Measurements from ENCODE around the gene RLN1.
"Not testable (repeated sequence)": the region's sequence is repeated elsewhere in the genome, so short reads cannot be mapped to it uniquely, and the experiment has no call there.

The RLN1 gene, protein sequence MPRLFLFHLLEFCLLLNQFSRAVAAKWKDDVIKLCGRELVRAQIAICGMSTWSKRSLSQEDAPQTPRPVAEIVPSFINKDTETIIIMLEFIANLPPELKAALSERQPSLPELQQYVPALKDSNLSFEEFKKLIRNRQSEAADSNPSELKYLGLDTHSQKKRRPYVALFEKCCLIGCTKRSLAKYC

DNA sequence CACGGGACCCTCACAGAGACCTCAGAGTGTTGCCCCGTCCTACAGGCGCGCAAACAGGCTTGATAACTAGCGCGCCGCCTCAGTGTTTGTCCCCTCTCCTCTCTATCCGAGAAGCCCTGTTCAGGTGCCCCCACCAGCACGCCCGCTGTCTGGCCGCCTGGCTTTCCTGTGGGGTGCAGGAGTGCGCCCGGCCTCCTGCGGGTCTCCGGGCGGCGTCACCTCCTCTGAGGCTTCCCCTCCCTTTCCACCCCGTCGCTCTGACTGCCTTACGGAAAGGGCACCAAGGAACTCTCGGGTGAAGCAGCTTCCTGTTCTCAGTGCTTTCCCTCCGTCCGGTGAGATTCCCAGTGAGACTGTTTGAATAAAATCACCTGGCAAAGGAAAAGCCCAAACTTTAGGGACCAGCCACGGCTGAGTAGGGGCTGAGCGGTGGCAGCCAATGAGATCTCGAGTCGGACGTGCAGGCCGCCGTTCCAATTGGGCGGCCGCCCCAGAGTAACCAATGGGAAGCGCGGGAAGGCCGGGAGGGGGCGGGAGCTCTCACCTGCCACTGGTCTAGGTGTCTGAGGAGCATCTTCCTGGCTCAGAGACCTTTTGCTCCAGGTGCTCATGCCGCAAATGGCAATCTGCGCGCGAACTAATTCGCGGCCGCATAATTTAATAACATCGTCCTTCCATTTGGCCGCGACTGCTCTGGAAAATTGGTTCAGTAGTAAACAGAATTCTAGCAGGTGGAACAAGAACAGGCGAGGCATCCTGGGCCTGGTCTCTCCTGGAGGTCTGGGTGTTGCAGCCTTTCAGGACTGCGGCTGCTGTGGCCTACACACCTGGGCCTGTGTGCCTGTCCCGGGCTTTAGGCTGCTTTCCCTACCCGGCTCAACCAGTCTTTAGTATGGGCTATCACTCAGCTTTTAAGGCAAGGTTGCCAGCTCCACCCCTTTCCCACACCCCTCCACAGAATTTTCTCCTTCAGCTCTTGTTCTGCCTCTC, at the start of gene RLN1:
Gene RLN1 (minus strand): TSS at position 885 of the 990 bp plus-strand sequence. CDS start 130 bp downstream, at position 755.
- not testable (repeated sequence) for DNase-seq (ENCODE audit: low spot score)

DNA sequence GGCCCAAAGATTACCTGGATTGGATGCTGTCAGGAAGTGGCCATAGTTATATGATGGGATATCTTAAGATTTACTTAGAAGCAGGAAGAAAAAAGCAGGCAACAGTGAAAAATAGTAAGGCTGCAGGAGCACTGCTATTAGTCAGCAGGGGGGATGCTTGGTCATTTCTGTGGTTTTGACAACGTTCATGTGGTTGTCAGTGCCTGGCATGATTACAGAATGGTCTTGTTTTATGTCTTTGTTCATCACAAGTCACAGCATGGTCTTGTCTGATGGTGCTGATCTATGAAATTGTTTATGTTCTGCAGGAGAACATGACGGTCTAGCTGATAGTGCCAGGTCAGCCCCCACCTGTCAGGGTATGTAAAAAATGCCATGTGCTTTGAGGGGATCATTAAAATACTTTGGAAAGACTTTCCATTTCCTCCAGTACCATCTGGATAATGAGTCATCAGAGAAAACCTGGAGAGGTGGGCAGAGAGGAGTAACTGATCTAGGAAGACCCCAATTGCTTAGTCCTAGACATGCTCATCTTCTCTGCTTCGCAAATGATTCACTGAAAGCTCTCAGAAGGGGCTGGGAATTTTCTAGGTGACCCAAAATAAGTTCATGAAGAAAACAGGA, 49.5 kb upstream of the RLN1 start:
- DNase-seq (ENCODE audit: low spot score): no peak

DNA sequence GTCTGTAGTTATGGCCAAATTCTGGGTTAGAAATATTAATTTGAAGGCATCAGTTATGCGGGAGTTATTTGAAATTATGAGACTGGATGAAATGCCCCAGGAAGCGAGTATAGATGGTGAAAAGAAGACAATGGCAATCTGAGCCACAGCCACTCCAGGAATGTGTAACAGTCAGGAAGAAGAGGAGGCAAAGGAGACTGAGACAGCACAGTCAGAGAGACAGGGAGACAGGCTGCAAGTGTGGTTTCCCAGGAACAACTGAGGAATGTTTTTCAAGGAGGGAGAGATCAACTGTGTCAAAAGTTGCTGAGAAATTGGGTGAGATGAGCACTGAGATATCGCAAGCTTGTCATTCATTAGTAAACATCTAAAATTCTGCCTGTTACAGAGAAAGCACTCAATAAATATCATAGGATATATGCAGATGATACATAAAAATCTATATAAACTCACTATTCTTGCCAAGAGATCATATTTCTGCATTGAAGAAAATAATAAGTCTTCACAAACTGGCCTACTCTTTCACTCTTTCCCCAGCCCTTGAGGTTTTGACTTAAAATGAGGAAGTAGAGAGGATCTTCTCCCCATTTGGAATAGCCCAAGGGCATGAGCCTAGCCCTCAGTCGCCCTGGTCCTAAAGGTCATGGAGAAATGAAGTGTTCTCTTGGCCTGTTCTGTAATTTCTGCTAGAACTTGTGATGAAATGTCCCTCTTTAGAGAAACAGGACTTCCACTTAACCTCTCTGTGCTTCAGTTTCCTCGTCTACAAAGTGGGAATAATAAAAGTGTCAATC, 48.5 kb upstream of the RLN1 start:
- no peak for DNase-seq (ENCODE audit: low spot score)

DNA sequence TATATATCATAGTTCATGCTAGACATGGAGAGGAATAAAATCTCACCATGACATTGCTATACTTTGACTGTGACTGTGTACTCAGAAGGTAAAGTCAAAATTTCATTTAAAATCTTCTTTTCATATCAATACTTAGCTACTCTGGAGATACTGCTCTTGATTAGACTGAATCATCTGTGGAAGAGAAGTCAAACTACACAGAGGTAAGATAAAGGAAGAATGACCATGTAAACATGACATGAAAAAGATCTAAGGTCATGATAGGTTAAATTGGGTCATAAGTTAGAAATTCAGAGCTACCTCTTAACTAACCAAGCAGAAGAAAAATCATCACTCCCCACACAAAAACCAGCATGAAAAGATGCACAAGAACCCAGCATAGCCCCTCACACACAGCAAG, 44.8 kb upstream of the RLN1 start:
- no peak for DNase-seq (ENCODE audit: low spot score)

DNA sequence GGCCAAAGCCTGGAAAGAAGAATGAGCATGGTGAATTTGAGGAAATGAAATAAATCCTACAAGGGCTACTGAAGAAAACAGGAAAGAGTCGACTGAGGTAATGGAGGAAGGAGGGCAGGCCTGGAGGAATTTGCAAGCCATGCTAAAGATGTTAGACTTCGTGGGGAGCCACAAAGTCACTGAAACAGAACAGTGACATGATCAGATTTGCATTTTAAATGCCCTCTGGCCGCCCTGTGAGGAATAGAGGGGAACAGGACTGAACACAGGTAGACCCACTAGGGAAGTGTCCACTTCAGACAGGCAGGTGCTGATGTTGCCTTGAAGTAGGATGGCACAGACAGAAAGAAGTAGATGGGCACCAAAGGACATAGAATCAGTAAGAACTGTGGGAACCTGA, 42.8 kb upstream of the RLN1 start:
- DNase-seq (ENCODE audit: low spot score): no peak

DNA sequence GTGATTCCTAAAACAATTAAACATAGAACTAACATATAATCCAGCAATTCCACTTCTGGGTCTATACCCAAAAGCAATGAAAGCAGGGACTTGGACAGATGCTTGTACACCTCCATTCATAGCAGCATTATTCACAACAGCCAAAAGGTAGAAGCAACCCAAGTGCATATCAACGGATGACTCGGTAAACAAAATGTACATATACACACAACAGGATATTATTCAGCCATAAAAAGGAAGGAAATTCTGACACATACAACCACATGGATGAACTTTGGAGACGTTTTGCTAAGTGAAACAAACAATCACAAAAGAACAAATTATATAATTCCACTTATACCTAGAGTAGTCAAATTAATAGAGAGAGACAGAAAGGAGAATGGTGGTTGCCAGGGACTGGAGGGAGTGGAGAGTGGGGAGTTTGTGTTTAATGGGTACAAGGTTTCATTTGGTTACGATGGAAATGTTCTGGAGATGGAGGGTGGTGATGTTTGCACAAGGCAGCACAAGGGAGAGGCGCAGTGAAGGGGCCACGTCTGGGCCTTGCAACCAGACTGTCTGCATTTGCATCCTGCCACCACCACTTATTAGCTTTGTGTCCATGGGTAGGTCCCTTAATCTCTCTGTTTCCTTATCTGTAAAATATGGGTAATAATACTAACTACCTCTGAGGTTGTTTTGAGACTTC, 36.3 kb upstream of the RLN1 start:
- no peak for DNase-seq (ENCODE audit: low spot score)

DNA sequence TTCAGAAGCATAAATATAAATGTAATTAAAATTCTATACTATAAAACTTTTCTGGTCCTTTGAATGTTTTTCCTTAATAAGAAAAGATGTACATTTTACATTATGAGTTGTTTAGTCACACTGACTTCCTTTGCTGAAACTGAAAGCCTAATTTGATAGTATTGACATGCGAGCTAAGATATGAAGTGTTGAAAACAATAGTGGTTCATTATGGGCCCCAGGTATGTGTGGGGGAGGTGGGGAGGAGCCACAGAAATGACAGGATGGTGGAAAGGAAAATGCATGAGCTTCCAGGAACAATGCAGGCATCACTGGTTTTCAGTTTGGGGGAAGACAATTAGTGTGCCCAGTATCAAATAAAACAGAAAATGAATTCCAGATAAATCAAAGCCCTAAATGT, 35.4 kb upstream of the RLN1 start:
- no peak for DNase-seq (ENCODE audit: low spot score)

DNA sequence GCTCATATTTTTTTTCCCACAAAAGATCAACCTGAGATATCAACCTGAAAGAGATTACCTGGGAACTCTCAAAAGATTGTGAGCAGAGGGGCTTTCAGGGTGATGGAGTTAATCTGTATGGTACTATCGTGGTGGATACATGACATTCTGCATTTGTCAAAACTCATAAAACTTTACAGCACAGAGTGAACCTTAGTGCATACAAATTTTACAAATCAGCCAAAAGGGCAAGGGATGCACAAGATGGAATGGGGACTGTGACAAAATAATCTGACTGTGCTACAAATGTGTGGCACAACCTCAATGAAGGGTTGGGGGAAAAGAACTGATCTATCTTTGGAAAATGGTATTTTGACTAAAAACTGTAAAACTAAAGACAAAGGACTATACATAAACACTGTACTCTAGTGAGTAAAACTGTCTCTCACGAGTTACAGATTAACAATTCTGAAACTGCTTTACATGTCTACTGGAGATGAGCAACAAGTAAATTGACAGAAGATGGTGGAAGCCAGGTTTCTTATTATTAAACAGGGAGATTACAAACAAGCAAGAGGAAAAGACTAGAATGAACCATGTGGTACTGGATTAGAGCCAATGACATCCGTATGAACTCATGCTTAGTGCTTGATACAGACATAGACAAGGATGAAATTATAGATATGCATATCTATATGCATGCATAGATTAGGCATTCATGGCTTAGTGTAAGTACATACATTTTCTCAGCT, 24.8 kb upstream of the RLN1 start:
- no peak for DNase-seq (ENCODE audit: low spot score)

DNA sequence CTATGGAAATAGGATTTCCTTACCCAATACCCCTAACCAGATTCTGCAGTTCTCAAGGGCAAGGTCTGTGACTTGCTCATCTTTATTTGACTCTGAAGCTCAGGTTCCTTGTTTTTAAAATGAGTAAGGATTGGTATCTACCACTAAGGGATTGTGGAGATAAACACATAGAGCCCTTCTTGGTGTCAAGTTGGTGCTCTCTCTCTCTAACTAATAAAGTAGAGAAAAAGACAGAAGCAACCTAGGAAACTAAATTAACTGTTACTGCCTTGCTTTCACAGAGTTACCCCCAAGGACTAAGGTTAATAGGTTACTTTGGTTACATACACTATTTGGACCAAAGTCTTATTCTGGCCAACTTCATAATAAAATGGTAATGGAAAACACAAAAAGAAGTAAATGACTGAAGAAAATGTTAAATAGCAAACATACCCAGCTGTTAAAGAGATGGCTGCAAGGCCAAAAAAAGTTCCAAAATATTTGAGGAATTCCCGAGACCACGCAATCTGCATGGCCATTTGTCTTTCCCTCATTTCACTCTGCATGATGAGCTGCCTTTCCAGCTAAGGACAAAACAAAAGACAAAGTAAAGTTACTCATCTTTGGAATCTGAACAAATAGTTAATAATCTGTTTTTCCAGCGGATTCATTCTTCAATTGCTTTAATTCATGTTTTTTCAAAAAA, 21.8 kb upstream of the RLN1 start:
- DNase-seq (ENCODE audit: low spot score): no peak

DNA sequence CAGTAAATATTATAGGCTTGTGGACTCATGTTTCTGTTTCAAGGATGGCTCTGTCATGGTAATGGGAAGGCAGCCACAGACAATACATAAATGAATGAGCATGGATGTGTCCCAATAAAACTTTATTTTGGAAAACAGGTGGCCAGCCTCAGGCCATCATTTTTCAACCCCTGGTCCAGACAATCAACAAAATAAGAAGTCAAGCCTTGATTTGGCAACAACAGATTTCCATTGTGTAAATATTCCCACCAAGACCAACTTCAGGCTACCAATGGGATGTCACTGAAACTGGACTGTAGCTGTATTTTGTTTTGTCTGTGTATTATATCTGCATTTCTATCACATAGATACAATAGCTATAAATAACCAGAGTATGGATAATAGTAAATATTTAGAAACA, 20.7 kb upstream of the RLN1 start:
- DNase-seq (ENCODE audit: low spot score): no peak

DNA sequence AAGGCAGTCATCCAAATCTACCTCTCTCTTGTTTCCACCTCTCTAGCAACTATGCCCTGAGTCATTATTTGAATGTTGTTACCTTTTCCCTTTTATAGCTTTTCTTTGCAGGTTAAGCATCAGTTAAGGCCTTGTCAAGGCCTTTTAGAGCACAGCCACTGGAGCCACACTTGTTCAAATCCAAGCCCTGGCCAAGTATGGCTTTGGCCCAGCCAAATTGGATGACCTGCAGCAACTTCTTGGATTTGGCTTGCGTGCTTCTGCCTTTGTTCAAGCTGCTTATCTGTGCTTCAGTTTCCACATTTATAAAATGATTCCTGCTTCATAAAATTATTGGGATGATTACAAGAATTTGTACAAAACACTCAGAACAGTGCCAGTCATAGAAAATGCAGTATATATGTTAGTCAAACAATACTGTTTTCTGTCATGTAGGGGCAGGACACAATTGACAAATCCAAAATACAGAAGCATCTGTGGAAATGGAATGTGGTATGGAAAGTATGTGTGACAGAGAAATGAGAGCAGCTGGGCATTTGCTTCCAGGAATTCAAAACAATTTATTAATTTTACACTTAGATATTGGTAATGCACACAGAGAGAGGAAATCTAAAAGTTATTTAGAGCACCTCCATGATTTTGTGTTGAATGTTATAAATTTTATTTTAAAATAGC, 17.9 kb upstream of the RLN1 start:
- no peak for DNase-seq (ENCODE audit: low spot score)

DNA sequence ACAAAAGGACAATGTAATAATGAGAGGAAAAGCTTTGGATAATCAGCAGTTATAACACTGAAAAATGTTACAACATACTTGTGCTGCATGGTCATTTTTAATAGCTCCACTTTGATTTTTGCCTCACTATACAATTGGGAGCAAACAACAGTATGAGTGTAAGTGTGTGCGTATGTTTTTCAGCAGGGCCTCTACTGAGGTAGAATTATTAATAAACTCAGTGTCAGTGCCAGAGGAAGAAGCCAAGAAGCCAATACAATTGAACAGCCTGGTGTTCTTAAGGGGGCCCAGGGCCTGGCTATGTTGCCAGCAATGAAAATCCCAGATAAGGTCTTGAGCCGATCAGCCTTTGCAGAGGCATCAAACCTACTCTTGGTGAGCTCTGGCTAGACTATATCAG, 16.1 kb upstream of the RLN1 start:
- DNase-seq (ENCODE audit: low spot score): no peak

DNA sequence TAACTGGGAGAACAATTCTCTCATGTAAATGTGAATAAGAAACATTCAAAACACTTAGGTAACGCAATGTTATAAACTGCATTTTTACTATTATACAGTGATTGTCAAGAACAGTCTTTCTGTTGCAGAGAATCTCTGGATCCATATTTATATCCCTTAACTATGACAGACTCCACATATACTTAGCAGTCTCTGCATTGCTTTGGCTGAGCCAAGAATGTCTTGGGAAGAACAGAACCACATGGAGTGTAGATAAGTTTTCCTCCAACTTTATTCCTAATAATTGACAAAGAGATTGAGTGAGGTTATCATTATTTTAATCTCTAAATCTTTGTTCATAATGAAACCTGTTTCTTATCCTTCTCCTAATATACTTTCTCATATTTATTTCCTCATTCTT, 15.6 kb upstream of the RLN1 start:
- no peak for DNase-seq (ENCODE audit: low spot score)

DNA sequence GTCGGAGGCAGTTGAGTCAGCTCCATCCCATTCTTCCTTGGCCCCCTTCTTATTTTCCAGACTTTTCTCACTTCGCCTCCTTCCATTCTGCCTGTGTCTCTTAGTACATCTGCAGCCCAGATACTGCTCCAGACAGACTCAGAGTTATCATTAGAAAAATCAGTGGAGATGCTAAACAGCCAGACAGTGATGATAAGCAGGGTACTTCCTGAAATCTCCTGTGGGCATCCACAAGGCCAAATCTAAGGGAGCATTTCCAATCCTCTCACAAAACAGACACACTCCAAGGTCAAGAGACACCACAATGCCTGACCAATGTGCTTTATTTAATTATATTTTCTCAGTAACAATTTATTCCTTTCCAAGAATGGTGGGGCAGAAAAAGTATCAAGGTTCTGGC, 14.5 kb upstream of the RLN1 start:
- DNase-seq (ENCODE audit: low spot score): no peak

DNA sequence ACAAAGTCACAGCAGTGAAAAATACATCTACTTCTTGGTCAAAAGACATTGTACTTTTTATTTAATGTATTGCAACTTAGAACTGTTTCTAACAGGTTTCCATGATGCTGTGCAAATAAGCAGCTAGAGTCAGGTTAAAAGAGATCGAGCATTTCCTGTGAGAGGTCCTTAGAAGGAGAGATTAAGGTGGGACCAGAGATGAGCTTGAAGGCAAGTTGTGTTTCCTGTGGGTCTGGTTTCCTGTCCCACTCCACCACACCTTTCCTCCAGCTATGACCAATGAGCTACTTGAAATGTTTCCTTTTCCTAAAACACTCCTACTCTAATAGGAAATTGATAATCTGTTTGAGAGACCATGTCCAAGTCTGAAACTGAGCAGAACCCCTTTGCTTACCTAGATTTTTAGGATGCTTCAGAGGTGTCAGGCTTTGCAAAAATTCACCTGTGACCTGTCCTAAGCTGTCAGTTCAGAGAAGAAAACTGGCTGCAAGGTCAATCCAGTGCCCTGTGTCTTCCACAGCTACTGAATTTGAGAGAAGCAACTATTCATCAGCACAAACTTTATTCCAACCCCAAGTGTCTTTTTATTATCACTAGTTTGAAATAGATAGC, 13.1 kb upstream of the RLN1 start:
- DNase-seq (ENCODE audit: low spot score): no peak

DNA sequence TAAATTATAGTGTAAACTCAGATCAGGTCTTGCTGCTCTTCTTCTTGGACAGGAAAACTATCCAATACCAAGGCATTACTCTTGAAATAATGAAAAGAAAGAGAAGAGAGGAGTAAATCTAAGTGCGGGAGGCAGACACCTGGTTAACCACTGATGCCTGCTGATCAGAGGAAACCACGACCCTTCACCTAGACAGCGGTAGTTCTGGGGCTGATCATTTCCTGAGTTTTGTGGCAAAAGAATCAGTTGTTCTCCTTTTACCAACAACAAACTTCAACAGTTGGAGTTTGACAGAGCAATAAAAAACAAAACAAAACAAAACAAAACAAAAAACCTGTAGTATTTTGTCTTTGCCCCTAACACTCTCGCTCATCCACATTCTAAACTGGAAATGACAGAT, 3.0 kb downstream of the RLN1 start:
- no peak for DNase-seq (ENCODE audit: low spot score)

DNA sequence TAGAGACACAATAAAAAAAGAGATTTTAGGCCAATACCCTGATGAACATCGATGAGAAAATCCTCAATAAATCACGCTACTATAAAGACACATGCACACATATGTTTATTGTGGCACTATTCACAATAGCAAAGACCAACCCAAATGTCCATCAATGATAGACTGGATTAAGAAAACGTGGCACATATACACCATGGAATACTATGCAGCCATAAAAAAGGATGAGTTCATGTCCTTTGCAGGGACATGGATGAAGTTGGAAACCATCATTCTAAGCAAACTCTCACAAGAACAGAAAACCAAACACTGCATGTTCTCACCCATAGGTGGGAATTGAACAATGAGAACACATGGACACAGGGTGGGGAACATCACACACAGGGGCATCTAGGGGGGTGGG, 8.4 kb downstream of the RLN1 start:
- not testable (repeated sequence) for DNase-seq (ENCODE audit: low spot score)

DNA sequence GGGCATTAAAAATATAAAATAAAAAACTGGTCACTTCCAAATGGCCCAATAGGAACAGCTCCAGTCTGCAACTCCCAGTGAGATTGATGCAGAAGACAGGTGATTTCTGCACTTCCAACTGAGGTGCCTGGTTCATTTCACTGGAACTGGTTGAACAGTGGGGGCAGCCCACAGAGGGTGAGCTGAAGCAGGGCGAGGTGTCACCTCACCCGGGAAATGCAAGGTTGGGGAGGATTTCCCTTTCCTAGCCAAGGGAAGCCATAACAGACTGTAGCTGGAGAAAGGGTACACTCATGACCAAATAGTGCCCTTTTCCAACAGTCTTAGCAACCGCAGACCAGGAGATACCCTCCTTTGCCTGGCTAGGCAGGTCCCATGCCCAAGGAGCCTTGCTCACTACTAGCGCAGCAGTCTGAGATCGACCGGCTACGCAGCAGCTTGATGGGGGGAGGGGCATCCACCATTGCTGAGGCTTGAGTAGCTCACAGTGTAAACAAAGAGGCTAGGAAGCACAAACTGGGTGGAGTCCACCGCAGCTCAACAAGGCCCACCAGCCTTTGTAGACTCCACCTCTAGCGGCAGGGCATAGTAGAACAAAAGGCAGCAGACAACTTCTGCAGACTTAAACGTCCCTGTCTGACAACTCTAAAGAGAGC, 12.7 kb downstream of the RLN1 start:
- no peak for DNase-seq (ENCODE audit: low spot score)

DNA sequence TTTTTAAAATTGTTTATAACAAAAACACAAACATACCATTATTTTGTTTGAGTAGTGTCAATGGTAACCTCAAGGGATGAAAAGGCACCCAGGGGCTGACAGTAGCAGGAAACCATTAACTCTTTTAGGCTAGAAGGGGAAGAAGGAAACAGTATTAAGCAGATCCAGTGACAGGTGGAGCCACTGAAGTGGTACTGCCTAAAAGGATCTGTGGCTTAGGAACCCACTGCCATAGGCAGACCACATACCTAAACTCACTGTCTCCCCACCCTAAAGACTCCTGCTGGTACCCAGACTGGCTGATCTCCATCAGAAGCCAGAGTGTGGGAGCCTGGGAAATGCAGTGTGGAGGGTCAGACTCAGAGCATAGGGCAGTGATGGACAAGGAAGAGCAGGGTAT, 13.5 kb downstream of the RLN1 start:
- DNase-seq (ENCODE audit: low spot score): no peak

Data from HuH-7.5 (cell line).